SK-N-SH (cell line): ENCODE measurements around the gene EIF4G1. TPM values are rescaled to one million over a fixed set of nuclear protein-coding genes. Genes with fewer than 3 reads are reported as not detected.

Source experiments
- CTCF ChIA-PET: fragments of 300-600, 350-600 bp; formaldehyde crosslinking; extraction: SDS; loops from one replicate; lab custom pipeline; 2021; lab: Yijun Ruan, JAX
- POLR2A ChIA-PET: fragments of 350-600 bp; sonication (Branson Sonifier 250); formaldehyde crosslinking; extraction: SDS; loops from one replicate; lab custom pipeline; 2020; ENCODE audit warnings: antibody characterized with exemption, inconsistent platforms; lab: Yijun Ruan, JAX
- DNase-seq: peaks from one replicate; pipeline ENCODE4 v3.0.0; 2012
- H2AFZ ChIP-seq: fragments of 200-600 bp; sonication (generic); 2 replicates; pipeline ENCODE4 v1.8.1; 2016; ENCODE audit warnings: antibody characterized with exemption, mild to moderate bottlenecking, low read depth
- H3F3A ChIP-seq: fragments of 200-600 bp; sonication (generic); replicated peaks from 2 replicates; pipeline ENCODE3; 2016; ENCODE audit warnings: antibody characterized with exemption, mild to moderate bottlenecking; ENCODE audit not compliant: insufficient read depth
- H3K27ac ChIP-seq, 2 experiments: fragments of 200-500 bp in 1 of 2; fragments of 200-600 bp in 1 of 2; sonication (Bioruptor generic) in 1 of 2; sonication (generic), shearing (Covaris generic) in 1 of 2; 2 replicates each; pipeline versions ENCODE4 v1.5.1 to v1.6.1; 2014 to 2016; ENCODE audit warnings: low read depth in 2 of 2, inconsistent platforms in 1 of 2, low read length in 1 of 2, mild to moderate bottlenecking in 1 of 2, mixed read lengths in 1 of 2
- H3K27me3 ChIP-seq: fragments of 200-600 bp; sonication (generic), shearing (Covaris generic); 2 replicates; pipeline ENCODE4 v1.6.1; 2016; ENCODE audit warnings: mixed run types; ENCODE audit not compliant: insufficient read depth
- H3K36me3 ChIP-seq, 2 experiments: fragments of 200-500 bp in 1 of 2; fragments of 200-600 bp in 1 of 2; sonication (Bioruptor generic) in 1 of 2; sonication (generic) in 1 of 2; replicated peaks in 1 of 2; 2 replicates each; pipeline versions ENCODE3 to v1.5.1; 2014 to 2016; ENCODE audit warnings: low read length in 1 of 2, mild to moderate bottlenecking in 1 of 2; ENCODE audit not compliant: insufficient read depth in 2 of 2, control insufficient read depth in 1 of 2
- H3K4me1 ChIP-seq, 2 experiments: fragments of 200-500 bp in 1 of 2; fragments of 200-600 bp in 1 of 2; sonication (Bioruptor generic) in 1 of 2; sonication (generic), shearing (Covaris generic) in 1 of 2; 2 replicates each; pipeline versions ENCODE4 v1.5.1 to v1.6.1; 2014 to 2016; ENCODE audit warnings: low read depth in 1 of 2, low read length in 1 of 2, mixed run types in 1 of 2; ENCODE audit not compliant: insufficient read depth in 2 of 2, control insufficient read depth in 1 of 2
- H3K4me2 ChIP-seq: fragments of 200-600 bp; sonication (generic), shearing (Covaris generic); 2 replicates; pipeline ENCODE4 v1.6.1; 2017; ENCODE audit warnings: mixed run types
- H3K4me3 ChIP-seq, 2 experiments: fragments of 200-500 bp in 1 of 2; fragments of 200-600 bp in 1 of 2; sonication (Bioruptor generic) in 1 of 2; sonication (generic), shearing (Covaris generic) in 1 of 2; 2 replicates each; pipeline versions ENCODE4 v1.5.1 to v1.8.1; 2014 to 2016; ENCODE audit warnings: low read depth in 2 of 2, inconsistent platforms in 1 of 2, low read length in 1 of 2, mild to moderate bottlenecking in 1 of 2, mixed read lengths in 1 of 2, moderate library complexity in 1 of 2
- H3K79me2 ChIP-seq: fragments of 200-600 bp; sonication (generic); 2 replicates; pipeline ENCODE4 v1.8.1; 2017; ENCODE audit warnings: mild to moderate bottlenecking; ENCODE audit not compliant: insufficient read depth
- H3K9ac ChIP-seq: fragments of 200-600 bp; sonication (generic); 2 replicates; pipeline ENCODE4 v1.6.1; 2017; ENCODE audit warnings: mixed run types
- H3K9me2 ChIP-seq: fragments of 200-600 bp; sonication (generic); 2 replicates; pipeline ENCODE4 v1.6.1; 2017; ENCODE audit warnings: mixed run types
- H3K9me3 ChIP-seq: fragments of 200-600 bp; sonication (generic); 2 replicates; pipeline ENCODE4 v1.6.1; 2017; ENCODE audit warnings: mixed run types, mild to moderate bottlenecking, moderate library complexity
- H4K20me1 ChIP-seq: fragments of 200-600 bp; sonication (generic); 2 replicates; pipeline ENCODE4 v1.6.1; 2017; ENCODE audit warnings: mild to moderate bottlenecking, mixed run types; ENCODE audit not compliant: insufficient read depth
- CHD2 ChIP-seq: fragments of 150-350 bp; IDR thresholded peaks from 2 replicates; pipeline ENCODE4 v1.6.1; 2018; ENCODE audit warnings: low read length; ENCODE audit not compliant: partially characterized antibody
- ELF1 ChIP-seq: IDR thresholded peaks from 2 replicates; pipeline ENCODE4 v1.4.0; 2012
- EZH2phosphoT487 ChIP-seq: fragments of 200-600 bp; sonication (generic); IDR thresholded peaks from 2 replicates; pipeline ENCODE4 v1.6.1; 2017; ENCODE audit warnings: low read depth, mixed run types, mild to moderate bottlenecking, antibody characterized with exemption, moderate library complexity, borderline replicate concordance
- FOXJ3 ChIP-seq: sonication (generic); formaldehyde crosslinking; IDR thresholded peaks from 2 replicates; pipeline ENCODE4 v1.5.1; 2020; ENCODE audit warnings: mild to moderate bottlenecking, missing genetic modification reagents
- FOXM1 ChIP-seq: IDR thresholded peaks from 2 replicates; pipeline ENCODE4 v1.4.0; 2012; ENCODE audit warnings: low read depth, mild to moderate bottlenecking
- GABPA ChIP-seq: IDR thresholded peaks from 2 replicates; pipeline ENCODE4 v1.4.0; 2012; ENCODE audit warnings: low read depth, mild to moderate bottlenecking
- GATA2 ChIP-seq: sonication (generic); formaldehyde crosslinking; IDR thresholded peaks from 2 replicates; pipeline ENCODE4 v1.5.0; 2020; ENCODE audit warnings: mild to moderate bottlenecking, missing genetic modification reagents
- IRF3 ChIP-seq: fragments of 150-350 bp; IDR thresholded peaks from 2 replicates; pipeline ENCODE4 v1.6.1; 2016; ENCODE audit warnings: mild to moderate bottlenecking, low read depth, low read length
- MEF2A ChIP-seq: IDR thresholded peaks from 2 replicates; pipeline ENCODE4 v1.4.0; 2012; ENCODE audit warnings: low read depth, borderline replicate concordance
- NRF1 ChIP-seq: IDR thresholded peaks from 2 replicates; pipeline ENCODE4 v1.6.1; 2012; ENCODE audit warnings: low read depth, mild to moderate bottlenecking, low read length
- POLR2AphosphoS5 ChIP-seq: IDR thresholded peaks from 2 replicates; pipeline ENCODE4 v1.6.1; 2012; ENCODE audit warnings: low read depth, low read length
- RAD21 ChIP-seq: IDR thresholded peaks from 2 replicates; pipeline ENCODE4 v1.6.1; 2012; ENCODE audit warnings: mild to moderate bottlenecking, low read length
- RCOR1 ChIP-seq: fragments of 150-350 bp; IDR thresholded peaks from 2 replicates; pipeline ENCODE4 v1.6.1; 2017; ENCODE audit warnings: antibody characterized with exemption, low read length
- SIN3A ChIP-seq: IDR thresholded peaks from 2 replicates; pipeline ENCODE4 v1.6.1; 2012; ENCODE audit warnings: low read depth, mild to moderate bottlenecking, low read length, moderate library complexity, borderline replicate concordance
- TAF1 ChIP-seq: IDR thresholded peaks from 2 replicates; pipeline ENCODE4 v1.6.1; 2012; ENCODE audit warnings: low read depth, mild to moderate bottlenecking, low read length, moderate library complexity, borderline replicate concordance
- USF1 ChIP-seq: IDR thresholded peaks from 2 replicates; pipeline ENCODE4 v1.4.0; 2012; ENCODE audit warnings: low read depth, borderline replicate concordance
- YY1 ChIP-seq: IDR thresholded peaks from 2 replicates; pipeline ENCODE4 v1.4.0; 2012; ENCODE audit warnings: low read depth, mild to moderate bottlenecking
- WGBS: methylation state at CpG from one replicate; pipeline ENCODE4 v1.1.6; 2017; ENCODE audit warnings: low lambda C conversion rate; 5-methylcytosine and 5-hydroxymethylcytosine counted together
- polyA plus RNA-seq, 3 experiments: library from polyadenylated mRNA; depleted of rRNA; stranded (reverse); fragments of >200 nt; gene quantifications; 2 replicates each; pipeline ENCODE4 v1.2.3, GENCODE V29; 2012

Gene EIF4G1
- polyA plus RNA-seq, 1 of the 3 experiments (the other 2 are of a cell fraction), result 262 TPM

- Histone ChIP-seq H3K9me3 (no peaks in the 10 kb centered on the region), H3K4me1 (peaks cover 4 to 15% of the 10 kb centered on the region in 2 experiments; a peak in 2 of 4 replicates), H2AFZ (no peak overlapping the region), H3K79me2 (peaks cover 18% of the 10 kb centered on the region), H3K27ac (no peak overlapping the region), H3K4me3 (no peak overlapping the region), H4K20me1 (no peaks in the 10 kb centered on the region), H3K36me3 (peaks cover 0 to 24% of the 10 kb centered on the region in 2 experiments), H3K9ac (no peak overlapping the region), H3F3A (peaks cover 10% of the 10 kb centered on the region), H3K27me3 (no peaks in the 10 kb centered on the region), H3K9me2 (no peaks in the 10 kb centered on the region), H3K4me2 (no peak overlapping the region)
- no peak for DNase-seq
- CTCF ChIA-PET, result interaction anchor here (0.8 to 1.4 kb wide), 2 partner anchors 7 to 59 kb away, joined by 3 to 4 read pairs; no protein-coding TSS in a partner anchor
- TF ChIP-seq NRF1 (no peak), FOXJ3 (CRISPR knock-in tag) (no peak), RCOR1 (no peak), POLR2AphosphoS5 (no peak)
- POLR2A ChIA-PET, result no interaction called here
- WGBS, result 95% methylated on average over 12 of the region's 12 CpGs
Measured at GRCh38 chr3:184358124-184358767, 43.8 kb downstream of the EIF4G1 start.

GRCh38 chr3:184358921-184359350 is 44.5 kb downstream of the EIF4G1 start:
- no peak for TF ChIP-seq GATA2 (CRISPR knock-in tag)
- TF ChIP-seq FOXM1, result no peak
- no peak for TF ChIP-seq SIN3A
- ChIA-PET CTCF (interaction anchor here (0.8 to 1.4 kb wide), 3 partner anchors 8 to 109 kb away, joined by 3 to 4 read pairs (median 4); partner anchors contain the start of gene EEF1AKMT4), POLR2A (no interaction called here)
- Histone ChIP-seq H3K9ac (no peak overlapping the region), H3K9me2 (no peaks in the 10 kb centered on the region), H2AFZ (no peak overlapping the region), H3K27ac (no peak overlapping the region), H3F3A (peaks cover 10% of the 10 kb centered on the region), H3K36me3 (peaks cover 0 to 21% of the 10 kb centered on the region in 2 experiments), H4K20me1 (0 out of 2 replicates have a peak, but pooled peaks cover 2% of the 10 kb centered on the region), H3K79me2 (peaks cover 25% of the 10 kb centered on the region), H3K9me3 (no peaks in the 10 kb centered on the region), H3K4me1 (peaks cover 4 to 15% of the 10 kb centered on the region in 2 experiments; a peak in 2 of 4 replicates), H3K4me3 (no peak overlapping the region), H3K4me2 (no peak overlapping the region), H3K27me3 (no peaks in the 10 kb centered on the region)
- no peak for DNase-seq
- 93% methylated on average over 14 of the region's 14 CpGs for WGBS

- Histone ChIP-seq H3K36me3 (peaks cover 6 to 21% of the 10 kb centered on the region in 2 experiments), H4K20me1 (peaks cover 9% of the 10 kb centered on the region; the same call in 1 of the 2 replicates), H3K27me3 (no peaks in the 10 kb centered on the region), H3K4me1 (peaks cover 10 to 18% of the 10 kb centered on the region in 2 experiments; a peak in 2 of 4 replicates), H3K4me3 (no peak overlapping the region), H2AFZ (no peak overlapping the region), H3F3A (peaks cover 10% of the 10 kb centered on the region), H3K27ac (no peak overlapping the region), H3K9ac (no peak overlapping the region), H3K9me2 (no peaks in the 10 kb centered on the region), H3K4me2 (no peak overlapping the region), H3K79me2 (peaks cover 31% of the 10 kb centered on the region), H3K9me3 (no peaks in the 10 kb centered on the region)
- 94% methylated on average over 9 of the region's 9 CpGs for WGBS
- ChIA-PET CTCF (interaction anchor here (0.8 to 1.5 kb wide), 8 partner anchors 9 to 184 kb away, joined by 3 to 6 read pairs (median 4); partner anchors contain the start of gene EEF1AKMT4), POLR2A (interaction anchor here (1.1 kb wide), 1 partner anchor 22 kb away, joined by 3 read pairs; the partner anchor contains the start of gene FAM131A)
- DNase-seq, result no peak
- TF ChIP-seq ELF1 (no peak), CHD2 (no peak), GATA2 (CRISPR knock-in tag) (no peak), RCOR1 (no peak), RAD21 (no peak), YY1 (no peak), TAF1 (no peak), GABPA (no peak), EZH2phosphoT487 (no peak), IRF3 (no peak), NRF1 (no peak), MEF2A (no peak), USF1 (no peak)
Measured at GRCh38 chr3:184359610-184360009, 45.2 kb downstream of the EIF4G1 start.
